ENCODE measurements around the gene STPG2.

GRCh38 chr4:97774347-97774989 lies 368.8 kb downstream of the STPG2 start:
- TF ChIP-seq EZH2phosphoT487 (IDR thresholded peaks at IDR 0.05; ENCODE audit: insufficient read depth, low read depth) (no peak), EZH2 (IDR thresholded peaks at IDR 0.05; ENCODE audit: insufficient read depth, poor library complexity, severe bottlenecking) (no peak)
